H1 (cell line): ENCODE data around the gene ITGB5. TPM values are rescaled to one million over a fixed set of nuclear protein-coding genes. Genes with fewer than 3 reads are reported as not detected.

Experiments used
- CTCF ChIP-seq, 3 experiments: IDR thresholded peaks; 1 replicate in 2 of 3; 2 replicates in 1 of 3; pipeline versions ENCODE4 v1.5.1 to v1.6.1; 2011; ENCODE audit warnings: low read length in 3 of 3, mild to moderate bottlenecking in 3 of 3, inconsistent platforms in 2 of 3, low read depth in 1 of 3, moderate library complexity in 1 of 3; ENCODE audit not compliant: insufficient read depth in 1 of 3; ENCODE audit errors: control extremely low read depth in 1 of 3
- RFX5 ChIP-seq: IDR thresholded peaks from 2 replicates; pipeline ENCODE4 v1.6.1; 2011; ENCODE audit warnings: low read depth, low read length, improper control_type of control experiment, borderline replicate concordance
- polyA plus RNA-seq, 7 experiments: library from polyadenylated mRNA; depleted of rRNA in 3 of 7; stranded (reverse) in 5 of 7; unstranded in 2 of 7; fragments of >200 nt in 5 of 7; fragments of 200-250 nt in 2 of 7; gene quantifications; 1 replicate in 5 of 7; 2 replicates in 1 of 7; 4 replicates in 1 of 7; pipeline versions ENCODE4 v1.2.1 to v1.2.3, GENCODE V29; 2011 to 2013; ENCODE audit warnings: missing spikeins in 2 of 7, mixed read lengths in 2 of 7
- total RNA-seq: library from RNA; stranded (reverse); fragmentation: NEBNext Ultra II Directional; extraction: Animal tissue kit (Norgen Biotek cat#: 25700); gene quantifications from 2 replicates; pipeline ENCODE4 v1.2.1, GENCODE V29; 2021

ITGB5 gene
- total and polyA plus RNA-seq, 2 of the 8 experiments (the other 6 are each of a cell fraction or from before 2014, with no cell fraction given) = 101 to 268 TPM

- TF ChIP-seq CTCF (IDR thresholded peaks at IDR 0.05; ENCODE audit: control extremely low read depth in 1 of 3, insufficient read depth in 1 of 3, low read depth in 1 of 3, low read length in 3 of 3) (no peak), RFX5 (no peak)
Measured at GRCh38 chr3:124815781-124816180, 71.4 kb downstream of the ITGB5 start (continued).
